HG02642 (cell line): ENCODE results near the gene RAB22A.

Experiments
- ATAC-seq: cut with Tn5 transposase; IDR thresholded peaks from one replicate; pipeline ENCODE4 v1.9.1; 2021; ENCODE audit warnings: mild to moderate bottlenecking; ENCODE audit not compliant: unreplicated experiment, poor library complexity

The RAB22A gene

GRCh38 chr20:58381627-58382026 lies 72.1 kb downstream of the RAB22A start:
- no peak for ATAC-seq

- ATAC-seq: no peak
These were observed 72.6 kb downstream of the RAB22A start for GRCh38 chr20:58382096-58382495.

DNA sequence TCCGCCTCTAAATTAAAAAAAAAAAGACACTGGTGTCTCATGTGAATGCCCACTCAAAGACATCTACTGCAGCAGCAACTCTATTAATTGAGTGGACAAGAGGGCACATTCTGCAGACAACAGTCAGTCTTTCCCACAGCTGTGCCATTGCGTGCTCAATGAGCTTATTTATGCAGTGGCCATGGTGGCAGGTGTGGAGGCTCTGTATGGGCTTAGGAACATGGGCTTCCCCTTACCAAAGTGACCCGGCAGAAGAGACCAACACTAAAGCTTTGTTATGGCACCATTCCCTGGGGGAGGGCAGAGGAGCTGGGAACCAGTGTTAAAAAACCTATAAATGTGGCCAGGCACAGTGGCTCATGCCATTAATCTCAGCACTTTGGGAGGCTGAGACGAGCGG lies 75.3 kb downstream of the RAB22A start:
- no peak for ATAC-seq

DNA sequence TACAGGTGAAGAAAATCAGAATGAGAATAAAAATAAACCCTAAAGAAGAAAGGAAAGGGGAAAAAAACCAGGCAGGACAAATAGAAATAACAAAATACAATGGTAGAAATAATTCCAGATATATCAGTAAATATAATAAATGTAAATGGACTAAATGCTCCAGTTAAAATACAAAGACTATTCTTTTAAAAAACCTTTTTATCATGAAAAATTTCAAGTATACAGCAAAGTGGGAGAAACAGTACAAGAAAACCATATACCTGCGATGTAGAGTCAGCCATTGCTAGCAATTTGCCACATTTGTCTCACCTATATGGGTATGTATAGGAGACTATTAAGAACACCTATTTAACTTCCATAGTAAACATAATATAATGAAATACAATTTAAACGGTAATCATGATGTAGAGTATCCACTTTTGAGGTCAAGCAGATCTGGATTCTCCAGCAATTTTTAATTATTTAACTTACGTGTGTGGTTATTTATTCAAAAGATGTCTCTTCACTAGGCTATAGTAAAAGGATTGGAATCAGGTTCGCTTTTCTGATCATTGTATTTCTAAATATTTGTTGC lies 78.6 kb downstream of the RAB22A start:
- no peak for ATAC-seq

DNA sequence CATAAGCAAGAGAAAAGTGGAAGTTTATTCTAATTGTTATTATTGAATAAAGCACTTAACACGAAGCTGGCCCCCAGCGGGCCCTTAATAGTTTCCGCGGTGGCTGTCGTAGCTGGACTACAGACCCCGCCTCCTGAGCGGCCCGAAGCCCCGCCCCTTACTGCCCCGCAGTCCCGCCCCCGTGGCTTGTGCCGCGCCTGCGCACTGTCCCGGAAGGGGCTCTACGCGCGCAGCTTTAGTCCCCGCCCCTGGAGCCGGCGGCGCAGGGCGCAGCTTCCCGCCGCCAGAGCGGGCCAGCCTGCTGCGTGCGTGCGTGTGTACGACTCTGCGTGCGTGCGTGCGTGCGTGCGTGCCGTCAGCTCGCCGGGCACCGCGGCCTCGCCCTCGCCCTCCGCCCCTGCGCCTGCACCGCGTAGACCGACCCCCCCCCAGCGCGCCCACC lies 79.4 kb downstream of the RAB22A start, which contains the start of gene VAPB:
VAPB (plus strand) TSS at position 348 of the 442 bp plus-strand sequence. CDS start 231 bp downstream, outside the sequence.
- peak; percentile 99 for ATAC-seq

DNA sequence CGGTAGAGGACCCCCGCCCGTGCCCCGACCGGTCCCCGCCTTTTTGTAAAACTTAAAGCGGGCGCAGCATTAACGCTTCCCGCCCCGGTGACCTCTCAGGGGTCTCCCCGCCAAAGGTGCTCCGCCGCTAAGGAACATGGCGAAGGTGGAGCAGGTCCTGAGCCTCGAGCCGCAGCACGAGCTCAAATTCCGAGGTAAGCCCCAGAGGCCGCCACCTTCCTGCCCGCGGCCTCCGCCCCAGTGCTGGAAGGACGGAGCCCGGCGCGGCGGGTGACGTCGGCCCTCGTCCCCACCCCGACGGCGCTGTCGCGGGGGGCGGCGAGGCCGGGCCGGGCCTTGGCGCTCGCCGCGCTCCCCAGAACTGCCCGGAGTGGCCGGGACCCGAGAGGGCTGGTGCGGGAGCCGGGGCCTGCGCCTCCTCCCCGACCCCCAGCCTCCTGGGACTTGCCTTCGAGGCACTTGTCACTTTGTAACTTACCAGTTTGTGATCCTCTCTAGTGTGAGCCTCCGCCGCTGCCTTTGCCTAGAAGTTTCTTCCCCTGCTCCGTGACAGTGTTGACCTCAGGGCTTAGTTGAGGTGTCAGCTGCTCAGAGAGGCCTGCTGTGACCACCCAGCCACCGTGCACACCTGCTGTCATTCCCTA lies 79.9 kb downstream of the RAB22A start:
- peak; percentile 29 for ATAC-seq

DNA sequence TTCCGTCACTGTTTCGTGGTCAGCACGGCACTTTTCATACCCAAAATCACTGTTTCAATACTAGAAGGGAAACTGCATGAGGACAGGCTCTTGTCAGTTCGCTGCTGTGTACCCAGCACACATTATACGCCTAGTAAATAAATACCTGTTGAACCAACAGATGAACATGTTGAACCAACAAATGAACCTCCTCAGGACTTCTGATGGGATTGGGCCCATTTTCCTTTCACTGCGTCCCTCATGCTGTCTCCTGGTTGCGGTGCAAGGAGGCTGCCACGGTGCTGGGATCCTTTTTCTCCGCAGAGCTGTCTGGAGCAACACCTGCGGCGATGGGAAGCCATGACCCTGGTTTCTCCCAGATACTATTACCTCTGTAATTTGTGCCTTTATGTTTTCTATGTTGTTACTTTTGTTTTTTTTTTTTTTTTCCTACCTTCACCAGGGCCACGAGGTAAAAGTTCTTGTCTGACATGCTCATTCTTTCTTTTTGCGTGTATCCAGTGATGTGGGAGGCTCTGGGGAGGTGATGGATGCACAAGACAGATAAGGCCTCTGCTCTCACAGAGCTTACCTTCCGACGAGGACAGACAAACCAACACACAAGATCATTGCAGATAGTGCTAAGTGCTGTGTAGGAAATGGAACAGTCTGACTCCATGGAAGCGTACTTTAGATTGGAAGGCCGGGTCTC lies 80.6 kb downstream of the RAB22A start:
- ATAC-seq: no peak

DNA sequence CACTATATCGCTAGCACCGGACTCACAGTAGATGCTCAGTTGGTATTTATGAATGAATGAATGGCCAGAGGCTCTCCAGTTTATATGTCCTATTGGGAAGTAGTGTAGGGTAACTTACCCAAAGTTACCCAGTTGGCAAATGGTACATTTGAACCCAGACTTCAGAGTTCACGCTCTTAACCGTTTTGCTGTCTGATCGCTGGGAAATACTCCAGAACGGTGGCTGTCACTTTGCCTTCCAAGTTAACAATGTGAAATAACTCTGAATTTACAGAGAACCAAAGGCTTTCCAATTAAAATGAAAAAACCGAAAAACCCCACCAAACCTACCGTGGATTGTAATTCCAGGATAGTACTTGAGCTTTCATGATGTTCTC lies 81.1 kb downstream of the RAB22A start:
- no peak for ATAC-seq

- ATAC-seq: no peak
These were observed 82.8 kb downstream of the RAB22A start for GRCh38 chr20:58392286-58392685.

GRCh38 chr20:58393299-58393698 lies 83.8 kb downstream of the RAB22A start:
- ATAC-seq: no peak

DNA sequence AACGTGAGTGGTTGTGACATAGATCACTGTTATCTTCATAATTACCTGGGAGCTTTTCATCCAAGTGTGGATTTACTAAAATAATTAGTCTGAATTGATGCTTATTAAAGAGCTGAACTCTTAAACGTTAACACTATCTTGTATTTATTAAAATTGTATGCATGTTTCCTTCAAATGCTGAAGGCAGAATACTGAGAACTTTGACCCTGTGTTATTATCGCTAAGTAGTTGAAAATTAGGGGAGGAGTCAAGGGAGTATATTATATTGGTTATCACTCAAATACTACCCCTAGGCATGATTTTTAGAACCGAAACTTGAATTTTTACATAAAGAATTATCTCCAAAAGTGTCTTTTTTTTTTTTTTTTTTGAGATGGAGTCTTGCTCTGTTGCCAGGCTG lies 85.3 kb downstream of the RAB22A start:
- no peak for ATAC-seq

- no peak for ATAC-seq
These were observed 86.1 kb downstream of the RAB22A start for GRCh38 chr20:58395604-58396003.

GRCh38 chr20:58397429-58397828 lies 87.9 kb downstream of the RAB22A start:
- no peak for ATAC-seq

- ATAC-seq: no peak
These were observed 88.7 kb downstream of the RAB22A start for GRCh38 chr20:58398254-58398653.

DNA sequence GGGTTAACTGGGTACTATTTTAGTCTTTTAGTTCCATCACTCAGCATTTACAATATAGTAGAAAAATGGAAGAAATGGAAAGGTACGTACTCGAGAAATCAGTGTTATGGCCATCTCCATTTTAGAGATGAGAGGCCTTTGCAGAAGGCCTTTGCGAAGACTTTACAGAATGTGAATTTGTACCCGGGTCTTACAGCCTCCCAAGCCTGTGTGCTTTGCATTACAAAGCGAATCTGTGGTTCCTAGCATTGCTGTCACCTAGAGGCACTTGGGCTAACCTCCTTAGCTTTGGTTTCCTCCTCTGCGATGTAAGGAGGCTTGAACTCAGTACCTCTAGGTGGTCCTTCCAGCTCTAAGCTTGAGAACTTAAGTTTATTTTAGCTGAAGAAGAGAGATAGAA lies 90.4 kb downstream of the RAB22A start:
- no peak for ATAC-seq

- no peak for ATAC-seq
These were observed 91.6 kb downstream of the RAB22A start for GRCh38 chr20:58401162-58401561.

GRCh38 chr20:58402305-58402704 lies 92.8 kb downstream of the RAB22A start:
- no peak for ATAC-seq

- no peak for ATAC-seq
These were observed 93.3 kb downstream of the RAB22A start for GRCh38 chr20:58402827-58403226.

- no peak for ATAC-seq
These were observed 93.8 kb downstream of the RAB22A start for GRCh38 chr20:58403272-58403671.

DNA sequence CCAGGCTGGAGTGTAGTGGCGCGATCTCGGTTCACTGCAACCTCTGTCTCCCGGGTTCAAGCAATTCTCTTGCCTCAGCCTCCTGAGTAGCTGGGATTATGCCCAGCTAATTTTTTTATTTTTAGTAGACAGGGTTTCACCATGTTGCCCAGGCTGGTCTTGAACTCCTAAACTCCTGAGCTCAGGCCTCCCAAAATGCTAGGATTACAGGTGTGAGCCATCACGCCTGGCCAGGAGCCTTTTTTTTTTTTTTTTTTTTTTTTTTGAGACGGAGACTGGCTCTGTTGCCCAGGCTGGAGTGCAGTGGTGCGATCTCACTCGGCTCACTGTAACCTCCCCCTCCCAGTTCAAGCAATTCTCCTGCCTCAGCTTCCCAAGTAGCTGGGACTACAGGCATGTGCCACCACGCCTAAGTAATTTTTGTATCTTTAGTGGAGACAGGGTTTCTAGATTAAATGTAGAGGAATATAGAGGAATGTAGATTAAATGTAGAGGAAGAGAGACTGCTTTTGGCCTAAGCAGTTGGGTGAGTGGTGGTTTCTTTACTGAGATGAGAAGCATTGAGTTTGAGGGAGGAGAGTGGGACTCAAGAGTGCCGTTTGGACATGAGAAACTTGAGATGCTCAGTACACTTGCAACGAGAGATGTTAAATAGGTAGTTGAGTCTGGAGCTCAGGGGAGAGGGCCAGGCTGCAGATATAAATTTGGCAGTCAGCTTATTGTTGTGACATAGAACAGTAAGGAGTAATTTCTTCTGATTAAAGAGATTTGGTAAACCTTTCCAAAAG lies 96.2 kb downstream of the RAB22A start:
- no peak for ATAC-seq
